Stomach (tissue), 4 donors: Measurements from ENCODE around the gene AGTR1.

ENCODE experiments used
- POLR2A ChIP-seq, 4 donors: fragments of 450-650 bp; IDR thresholded peaks; one replicate each; pipeline ENCODE4 v1.6.1; 2016; ENCODE audit warnings: antibody characterized with exemption in 4 of 4, control low read depth in 2 of 4, mild to moderate bottlenecking in 1 of 4, moderate library complexity in 1 of 4
- POLR2AphosphoS5 ChIP-seq, 3 donors: sonication (generic); formaldehyde crosslinking; IDR thresholded peaks; one replicate each; pipeline ENCODE4 v1.6.1; 2016; ENCODE audit warnings: antibody characterized with exemption in 3 of 3
- TF ChIP-seq, protein P1 (sequence below), 7 experiments: fragments of 450-650 bp in 4 of 7; fragments of 200-600 bp in 3 of 7; sonication (generic) in 3 of 7; IDR thresholded peaks; one replicate each; pipeline ENCODE4 v1.5.1; 2016 to 2019; ENCODE audit warnings: antibody characterized with exemption in 7 of 7, control low read depth in 2 of 7, mild to moderate bottlenecking in 1 of 7

DNA sequence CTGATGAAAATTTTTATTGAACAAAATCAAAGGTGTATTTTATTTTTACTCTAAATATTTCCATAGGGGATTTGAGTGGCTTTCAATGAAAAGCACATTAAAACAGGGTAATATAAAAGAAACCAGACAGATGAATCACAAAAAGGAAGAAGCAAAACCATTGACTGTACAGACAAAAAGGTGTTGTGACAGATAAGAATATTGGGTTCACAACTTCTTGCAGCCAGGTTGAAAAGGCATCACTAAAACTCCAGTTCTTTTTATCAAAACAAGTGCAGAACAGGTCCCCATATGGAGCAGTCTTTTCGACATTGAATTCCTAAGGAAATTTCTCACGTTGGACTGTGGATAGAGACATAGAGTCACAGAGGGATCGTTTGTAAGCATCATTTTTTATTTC is 53.8 kb downstream of the AGTR1 start:
- TF ChIP-seq, protein P1, sequence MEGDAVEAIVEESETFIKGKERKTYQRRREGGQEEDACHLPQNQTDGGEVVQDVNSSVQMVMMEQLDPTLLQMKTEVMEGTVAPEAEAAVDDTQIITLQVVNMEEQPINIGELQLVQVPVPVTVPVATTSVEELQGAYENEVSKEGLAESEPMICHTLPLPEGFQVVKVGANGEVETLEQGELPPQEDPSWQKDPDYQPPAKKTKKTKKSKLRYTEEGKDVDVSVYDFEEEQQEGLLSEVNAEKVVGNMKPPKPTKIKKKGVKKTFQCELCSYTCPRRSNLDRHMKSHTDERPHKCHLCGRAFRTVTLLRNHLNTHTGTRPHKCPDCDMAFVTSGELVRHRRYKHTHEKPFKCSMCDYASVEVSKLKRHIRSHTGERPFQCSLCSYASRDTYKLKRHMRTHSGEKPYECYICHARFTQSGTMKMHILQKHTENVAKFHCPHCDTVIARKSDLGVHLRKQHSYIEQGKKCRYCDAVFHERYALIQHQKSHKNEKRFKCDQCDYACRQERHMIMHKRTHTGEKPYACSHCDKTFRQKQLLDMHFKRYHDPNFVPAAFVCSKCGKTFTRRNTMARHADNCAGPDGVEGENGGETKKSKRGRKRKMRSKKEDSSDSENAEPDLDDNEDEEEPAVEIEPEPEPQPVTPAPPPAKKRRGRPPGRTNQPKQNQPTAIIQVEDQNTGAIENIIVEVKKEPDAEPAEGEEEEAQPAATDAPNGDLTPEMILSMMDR (IDR thresholded peaks at IDR 0.05): no peak
- TF ChIP-seq POLR2AphosphoS5 (IDR thresholded peaks at IDR 0.05): no peak
- no peak for TF ChIP-seq POLR2A (IDR thresholded peaks at IDR 0.05)
